Germinal center (tissue), 1 donor: Measurements from ENCODE around the gene CCDC148.

Experiments used
- DNase-seq: peaks from one replicate; pipeline ENCODE4 v3.0.0; 2012; ENCODE audit warnings: mixed read lengths, low spot score

Gene CCDC148

DNA sequence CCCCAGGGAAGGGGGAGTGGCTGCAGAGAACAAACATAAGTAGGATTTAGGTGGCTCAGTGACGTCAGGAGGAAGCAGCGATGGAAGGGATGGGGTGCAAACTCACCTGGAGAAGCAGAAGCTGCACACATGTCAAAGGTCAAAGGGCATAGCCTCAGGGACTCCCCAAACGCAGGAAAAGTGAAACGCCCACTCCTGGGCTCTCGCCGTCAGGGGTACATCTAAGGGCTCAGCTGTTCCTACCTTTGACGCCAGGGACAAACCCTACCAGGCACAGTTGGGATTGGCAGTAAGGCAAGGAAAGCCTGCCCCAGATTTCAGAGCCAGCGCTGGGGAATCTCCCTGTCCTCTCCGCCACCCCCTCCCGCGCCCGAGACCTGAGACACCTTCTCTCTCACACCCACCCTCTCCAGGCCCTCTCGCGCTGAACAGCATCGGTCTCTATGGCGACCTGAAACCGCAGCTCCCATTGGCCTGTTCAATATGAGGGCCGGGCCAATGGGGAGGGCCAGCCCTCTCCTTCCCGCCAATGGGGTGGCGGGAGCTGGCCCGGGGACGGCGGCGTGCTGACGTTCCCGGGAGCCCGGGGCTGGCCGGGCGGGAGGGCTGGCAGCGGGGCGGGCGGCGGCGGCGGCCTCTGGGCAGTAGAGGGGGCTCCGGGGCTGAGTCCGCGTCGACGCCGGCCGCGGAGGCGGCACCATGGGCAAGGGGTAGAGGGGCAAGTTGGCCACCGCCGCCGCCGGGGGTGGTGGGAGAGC lies at the start of gene CCDC148, which contains the start of gene PKP4:
Gene CCDC148 (minus strand): TSS at position 445 of the 758 bp plus-strand sequence. CDS start 314 bp downstream, at position 131.
Gene PKP4 (plus strand): TSS at position 644 of the 758 bp plus-strand sequence. CDS start 76,233 bp downstream, outside the sequence.
- peak; percentile 95 for DNase-seq

DNA sequence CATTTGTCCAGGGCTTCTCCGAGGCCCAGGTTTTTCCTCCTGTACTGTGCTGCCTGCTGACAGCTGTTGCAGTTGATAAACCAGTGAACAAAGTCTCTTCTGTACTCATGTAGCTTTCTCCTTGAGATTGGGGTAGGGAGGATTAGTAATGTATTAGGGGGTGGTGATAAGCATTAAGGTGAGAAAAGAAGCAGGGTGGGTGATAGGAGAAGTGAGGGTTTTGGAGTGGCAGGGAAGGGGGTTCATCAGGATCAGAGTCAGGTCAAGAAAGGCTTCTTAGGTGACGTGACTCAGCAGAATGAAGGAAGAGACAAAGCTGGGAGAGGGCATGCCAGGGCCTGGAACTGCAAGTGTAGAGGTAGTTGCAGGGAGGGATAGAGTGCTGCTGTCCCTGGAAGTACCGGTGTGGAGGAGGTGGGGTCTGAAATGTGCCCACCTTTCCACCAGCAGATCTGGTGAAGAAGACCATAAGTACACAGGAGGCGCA lies 48.9 kb upstream of the CCDC148 start:
- no peak for DNase-seq

DNA sequence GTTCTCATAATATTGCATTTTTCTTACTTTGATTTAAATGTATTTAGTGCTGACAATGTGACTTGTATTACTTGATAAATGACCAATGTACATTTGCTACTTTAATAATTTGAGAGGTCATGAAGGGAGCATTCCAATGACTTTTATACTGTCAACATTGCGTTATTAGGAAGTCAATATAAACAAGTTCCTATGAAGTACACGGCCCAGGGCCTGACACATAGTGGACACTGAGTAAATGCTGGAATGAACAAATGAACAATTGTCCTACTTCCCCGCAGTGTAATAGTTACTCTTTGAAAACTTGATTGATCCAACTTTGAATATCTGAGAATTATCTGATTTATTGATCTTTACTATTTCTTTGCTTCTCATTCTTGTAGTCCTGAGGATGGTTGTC lies 47.5 kb upstream of the CCDC148 start:
- DNase-seq = no peak

DNA sequence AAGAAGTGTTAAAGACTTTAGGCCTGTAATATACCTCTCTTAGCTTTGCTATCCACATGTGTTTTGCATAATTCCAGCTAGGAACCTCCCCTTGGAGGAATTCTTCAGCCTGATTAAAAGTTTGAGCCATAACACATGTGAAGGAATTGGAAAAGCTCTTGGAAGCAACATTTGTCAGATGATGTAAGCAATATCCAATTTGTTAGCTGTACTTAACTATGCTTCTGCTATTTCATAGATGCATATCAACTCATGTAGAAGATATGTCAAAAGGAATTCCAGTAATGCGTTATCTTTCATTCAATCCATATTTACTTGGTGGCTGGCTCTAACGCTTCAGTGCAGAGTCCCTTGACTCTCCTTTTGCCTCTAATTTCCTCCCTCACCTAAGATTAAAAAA lies 46.4 kb upstream of the CCDC148 start:
- no peak for DNase-seq

DNA sequence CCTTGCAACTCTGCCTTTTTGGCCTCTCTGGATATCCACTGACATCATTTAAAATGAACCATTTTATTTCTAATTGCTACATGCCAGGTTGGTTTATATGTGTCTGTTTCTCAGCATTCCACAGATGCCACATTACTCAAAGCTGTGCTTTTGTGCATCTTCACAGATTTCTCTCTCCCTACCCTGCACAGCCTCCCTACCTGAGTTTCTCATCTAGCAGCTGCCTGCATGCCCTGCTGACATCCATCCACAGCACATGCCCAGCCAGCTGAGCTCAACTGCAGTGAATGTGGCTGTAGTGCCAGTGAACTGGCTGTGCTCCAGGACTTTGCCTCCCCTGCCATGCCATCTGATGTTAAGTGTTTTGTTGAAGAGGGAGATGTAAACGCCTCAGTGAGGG lies 44.7 kb upstream of the CCDC148 start:
- DNase-seq = no peak

DNA sequence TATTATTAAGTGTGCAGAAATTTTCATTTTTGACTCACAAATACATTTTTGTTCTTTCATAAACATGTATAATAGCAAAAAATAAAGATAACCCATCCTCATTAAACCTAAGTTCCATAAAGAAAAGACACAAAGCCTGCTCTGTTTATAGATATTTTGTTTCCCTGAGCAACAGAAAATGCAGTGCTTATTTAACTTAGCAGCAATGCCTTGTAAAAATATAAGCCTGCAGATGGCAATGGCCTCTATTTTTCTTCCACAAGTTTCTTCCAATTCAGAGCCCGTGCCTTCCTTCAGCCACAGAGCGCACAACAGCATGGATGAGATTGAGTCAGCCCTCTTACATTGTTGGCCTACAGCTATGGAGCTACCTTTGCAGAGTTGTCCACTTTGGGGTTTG lies 43.8 kb upstream of the CCDC148 start:
- no peak for DNase-seq

DNA sequence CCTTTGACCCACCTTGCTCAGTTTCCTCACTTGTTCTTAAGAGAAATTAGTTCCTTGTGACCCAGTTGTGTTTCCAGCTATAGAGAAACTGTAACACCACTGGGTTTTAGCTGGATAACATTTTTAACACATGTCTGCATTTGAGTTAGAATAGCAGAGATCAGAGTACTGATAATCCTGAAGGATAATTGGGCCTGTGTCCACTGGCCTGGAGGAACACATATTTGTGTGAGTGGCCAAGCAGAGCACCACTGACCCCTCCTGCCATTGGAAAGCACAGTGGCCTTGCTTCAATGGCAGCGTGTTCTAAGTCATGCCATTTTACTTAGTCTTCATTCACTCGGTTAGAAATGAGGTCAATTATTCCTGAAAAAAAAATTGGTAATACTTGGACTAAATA lies 42.8 kb upstream of the CCDC148 start:
- no peak for DNase-seq

DNA sequence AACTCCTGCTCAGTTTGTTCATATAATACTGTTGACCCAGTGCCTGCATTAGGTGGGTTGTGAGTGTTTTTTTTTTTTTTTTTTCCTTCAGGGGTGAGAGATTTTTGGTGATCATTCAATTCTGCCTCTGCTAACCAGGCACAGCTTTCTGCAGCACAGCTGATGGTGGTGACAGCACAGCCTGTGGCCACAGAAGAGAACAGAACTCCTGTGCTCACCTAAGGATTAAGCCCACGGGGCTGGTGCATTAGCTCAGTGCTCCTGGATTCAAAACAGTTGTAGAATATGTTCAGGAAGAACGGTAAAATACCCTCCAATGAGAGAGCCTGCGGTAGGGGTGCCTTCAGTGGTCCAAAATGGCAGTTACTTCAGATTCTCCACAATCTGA lies 42.2 kb upstream of the CCDC148 start:
- no peak for DNase-seq

DNA sequence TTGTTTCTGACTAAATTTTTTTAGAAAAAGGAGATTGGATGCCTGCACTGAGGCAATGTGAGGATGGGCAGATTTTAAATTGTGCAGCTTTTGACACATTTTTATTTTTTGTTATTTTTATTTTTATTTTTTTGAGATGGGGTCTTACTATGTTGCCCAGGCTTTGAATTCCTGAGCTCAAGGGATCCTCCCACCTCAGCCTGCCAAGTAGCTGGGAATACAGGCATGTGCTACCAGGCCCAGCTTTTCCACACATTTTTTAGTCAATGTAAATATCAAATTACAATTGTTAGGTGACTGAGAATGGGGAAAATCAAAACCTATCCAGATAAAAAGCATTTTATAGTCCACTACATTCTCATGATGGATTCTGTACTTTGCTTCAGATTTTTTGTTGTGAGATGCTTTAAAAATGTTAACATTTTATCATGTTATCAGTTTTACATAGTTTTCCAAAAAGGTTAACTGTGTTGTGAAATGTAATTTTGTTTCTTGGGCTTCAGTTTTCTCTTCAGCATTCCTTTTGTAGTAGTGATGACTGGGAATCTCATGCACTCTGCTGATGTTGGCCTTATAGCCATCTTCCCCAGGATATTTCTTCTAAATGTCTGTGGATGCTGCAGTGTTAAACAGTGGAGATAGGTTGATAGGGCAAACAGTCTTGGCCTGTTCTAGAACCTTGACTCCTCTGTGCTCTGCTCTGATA lies 41.6 kb upstream of the CCDC148 start:
- no peak for DNase-seq

DNA sequence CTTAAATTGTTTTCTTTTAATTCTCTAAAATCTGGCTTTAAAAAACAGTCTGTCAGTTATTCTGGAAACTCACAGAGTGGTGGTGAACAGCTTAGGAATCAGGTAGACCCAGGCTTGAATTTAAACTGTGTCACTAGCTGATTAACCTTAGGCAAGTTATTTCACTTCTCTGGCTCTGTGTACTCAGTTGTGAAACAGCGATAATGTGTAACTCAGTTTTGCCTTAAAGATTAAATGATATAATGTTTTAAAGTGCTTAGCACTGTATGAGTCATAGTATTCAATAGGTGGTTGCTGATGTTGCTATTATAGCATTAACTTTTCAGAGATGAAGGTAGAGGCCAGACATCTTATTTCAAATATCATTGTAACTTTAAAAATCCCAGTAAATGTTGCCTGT lies 40.9 kb upstream of the CCDC148 start:
- no peak for DNase-seq

DNA sequence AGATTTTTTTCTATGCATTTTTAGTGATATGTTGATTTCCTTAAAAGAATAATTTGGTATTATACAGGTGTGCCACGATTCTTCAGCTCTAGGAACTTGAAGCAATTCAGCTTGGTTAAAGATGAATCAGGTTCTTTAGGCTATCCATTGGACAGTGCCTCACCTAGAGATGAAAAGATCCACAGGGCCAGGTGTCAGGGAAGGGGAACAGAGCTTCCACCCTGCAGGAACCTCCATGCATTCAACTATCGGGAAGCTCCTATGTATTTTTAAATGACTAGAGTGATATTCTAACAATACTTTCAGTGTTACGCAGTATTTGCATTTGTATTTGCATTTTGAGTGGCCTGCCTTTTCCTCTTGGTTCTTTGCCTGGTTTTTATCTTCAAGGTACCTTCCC lies 40.4 kb upstream of the CCDC148 start:
- DNase-seq = no peak

DNA sequence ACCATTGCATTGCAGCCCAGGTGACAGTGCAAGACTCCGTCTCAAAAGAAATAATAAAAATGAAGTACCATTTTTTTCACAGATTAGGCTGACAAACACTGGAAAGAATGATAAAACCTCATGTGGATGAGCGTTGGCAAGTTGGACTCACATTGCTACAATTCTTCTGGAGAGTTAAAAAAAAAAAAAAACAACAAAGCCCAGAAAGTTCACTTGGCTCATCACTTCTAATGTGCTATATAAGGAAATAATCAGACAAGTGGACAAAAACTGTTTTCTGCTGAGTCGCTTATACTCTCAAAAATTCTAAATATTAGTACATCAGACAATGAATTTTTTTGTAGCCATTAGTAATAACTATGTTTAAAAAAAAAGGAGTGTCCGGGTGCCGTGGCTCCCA lies 38.6 kb upstream of the CCDC148 start:
- no peak for DNase-seq

DNA sequence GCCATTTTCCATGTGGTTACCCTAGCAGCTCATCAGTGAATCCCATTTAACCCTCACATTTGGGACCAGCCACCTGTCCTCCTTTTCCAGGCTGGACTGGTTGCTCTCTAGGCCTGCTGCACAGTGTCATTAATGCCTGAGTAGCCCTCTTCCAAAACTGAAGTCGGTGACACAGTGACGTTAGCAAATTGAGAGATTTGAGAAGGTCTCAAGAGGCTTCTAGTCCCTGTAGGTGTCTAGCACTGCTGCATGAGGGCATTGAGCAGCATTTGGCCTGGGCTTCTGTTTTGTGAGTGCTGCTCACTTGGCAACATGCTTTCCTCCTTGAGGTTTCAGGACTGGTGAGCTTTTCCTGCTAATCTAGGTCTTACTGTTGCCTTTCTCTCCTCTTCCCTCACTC lies 36.9 kb upstream of the CCDC148 start:
- no peak for DNase-seq

DNA sequence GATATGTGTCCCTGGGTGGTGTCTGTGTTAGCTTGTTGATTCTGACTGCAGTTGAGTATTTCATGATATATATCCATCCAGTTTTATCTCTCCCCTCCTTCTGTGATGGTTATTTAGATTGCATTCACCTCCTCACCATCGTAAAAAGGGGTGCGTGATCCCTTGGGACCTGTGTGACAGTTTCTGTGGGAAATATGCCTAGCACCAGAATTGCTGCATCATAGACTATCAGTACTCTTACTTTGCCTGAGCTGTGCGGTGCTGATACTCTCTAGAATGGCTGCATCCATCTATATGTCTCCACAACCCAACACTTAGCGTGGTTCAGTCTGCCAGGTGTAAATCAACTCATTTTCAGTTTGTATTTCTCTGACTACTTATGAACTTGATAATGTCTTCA lies 34.5 kb upstream of the CCDC148 start:
- DNase-seq = no peak

DNA sequence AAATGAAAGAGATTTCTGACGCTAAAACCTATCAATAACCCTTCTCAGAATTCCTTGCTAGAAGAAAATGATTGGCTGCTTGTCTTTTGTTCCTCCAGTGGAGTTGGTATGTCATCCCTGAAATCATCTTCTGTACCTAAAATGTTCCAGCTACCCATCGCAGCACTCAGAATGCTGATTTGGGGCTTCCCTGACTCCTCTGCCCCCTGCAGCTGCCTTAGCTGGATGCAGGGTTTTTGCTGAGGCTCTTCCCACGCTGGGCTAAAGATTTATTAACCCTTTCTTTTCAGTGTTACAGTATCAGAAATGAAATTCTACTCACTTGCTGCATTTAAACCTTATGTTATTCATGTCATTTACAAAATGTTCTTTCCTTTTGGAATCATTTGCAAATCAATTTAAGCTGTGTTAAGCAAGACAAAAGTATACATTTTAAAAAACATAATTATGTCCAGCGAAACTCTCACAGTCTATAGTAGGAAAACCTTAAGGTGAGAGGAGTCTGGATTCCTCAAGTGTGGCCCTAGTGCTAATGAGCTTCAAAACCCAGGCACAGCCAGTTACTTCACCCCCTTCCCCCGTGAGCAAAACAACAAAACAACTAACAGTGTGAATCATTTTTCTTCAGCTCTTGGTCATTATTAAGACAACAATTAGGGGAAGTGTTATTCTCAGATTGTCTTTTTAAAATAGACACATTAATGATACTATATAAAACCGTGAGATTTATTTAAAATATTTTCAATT lies 33.0 kb upstream of the CCDC148 start:
- no peak for DNase-seq

DNA sequence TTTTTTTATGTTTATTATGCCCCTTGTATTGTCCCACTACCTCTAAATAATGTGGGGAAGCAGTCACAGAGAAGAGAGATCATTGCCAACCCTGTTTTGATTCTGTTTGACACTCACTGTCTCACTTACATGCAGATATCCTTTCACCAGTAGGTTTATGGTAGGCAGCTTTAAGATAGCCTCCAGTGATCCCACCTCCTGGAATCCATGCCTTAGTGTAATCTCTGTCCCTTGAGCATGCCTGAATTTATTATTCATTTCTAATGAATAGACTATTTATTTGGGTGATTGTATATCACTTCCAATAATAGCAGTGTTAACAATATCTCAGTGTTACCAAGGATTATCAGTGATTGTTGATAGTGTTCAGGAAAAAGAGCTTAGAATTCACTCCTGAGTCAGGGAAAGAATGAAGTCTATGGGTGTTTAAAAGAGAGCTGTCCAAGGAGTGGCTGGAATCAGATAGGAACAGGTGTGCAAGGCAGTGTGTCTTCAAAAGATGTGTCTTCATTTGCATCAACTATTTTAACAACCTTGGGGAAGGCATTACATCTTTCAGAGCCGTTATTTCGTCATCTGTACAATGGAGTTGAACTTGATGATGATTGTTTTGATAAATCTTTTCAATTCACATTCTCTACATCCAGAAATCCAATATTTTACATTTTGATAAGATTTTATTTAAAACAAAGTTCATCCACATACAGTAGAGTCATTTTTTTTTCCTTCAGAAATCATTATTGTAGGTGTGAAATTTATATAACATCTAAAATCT lies 32.1 kb upstream of the CCDC148 start:
- no peak for DNase-seq

DNA sequence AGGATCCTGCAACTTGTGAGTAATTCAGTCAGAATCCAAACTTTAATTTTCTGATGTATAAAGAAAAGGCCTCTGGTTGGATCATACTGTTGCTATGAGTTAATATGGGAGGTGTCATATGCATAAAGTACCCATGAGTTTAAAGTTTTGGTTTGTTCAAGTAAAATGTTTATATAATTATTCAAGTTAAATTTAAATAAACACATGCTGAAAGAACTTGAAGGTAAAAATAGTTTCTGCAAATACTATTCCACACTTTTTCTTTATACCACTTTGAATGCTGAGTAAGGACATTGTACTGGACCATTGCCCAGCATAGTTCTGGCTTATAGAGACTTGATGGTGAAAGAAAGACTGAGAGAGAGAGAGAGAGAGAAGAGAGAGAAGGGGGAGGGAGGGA lies 30.9 kb upstream of the CCDC148 start:
- no peak for DNase-seq

DNA sequence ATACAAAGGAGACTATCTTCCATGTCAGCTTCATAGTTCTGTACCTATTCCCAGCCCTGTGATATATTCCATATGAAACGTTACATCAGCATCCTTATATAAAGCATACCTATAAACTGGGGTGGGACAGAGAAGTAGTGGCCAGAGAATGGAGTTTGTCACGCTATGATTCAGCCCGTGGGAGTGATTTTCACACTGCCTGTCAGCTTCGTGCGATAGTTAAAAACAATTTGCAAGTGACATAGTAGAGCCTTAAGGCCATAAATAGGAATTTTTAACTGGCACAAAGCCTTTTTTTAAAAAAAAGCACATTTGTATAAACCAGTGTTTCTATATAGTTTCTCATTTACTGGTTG lies 30.4 kb upstream of the CCDC148 start:
- DNase-seq = no peak

DNA sequence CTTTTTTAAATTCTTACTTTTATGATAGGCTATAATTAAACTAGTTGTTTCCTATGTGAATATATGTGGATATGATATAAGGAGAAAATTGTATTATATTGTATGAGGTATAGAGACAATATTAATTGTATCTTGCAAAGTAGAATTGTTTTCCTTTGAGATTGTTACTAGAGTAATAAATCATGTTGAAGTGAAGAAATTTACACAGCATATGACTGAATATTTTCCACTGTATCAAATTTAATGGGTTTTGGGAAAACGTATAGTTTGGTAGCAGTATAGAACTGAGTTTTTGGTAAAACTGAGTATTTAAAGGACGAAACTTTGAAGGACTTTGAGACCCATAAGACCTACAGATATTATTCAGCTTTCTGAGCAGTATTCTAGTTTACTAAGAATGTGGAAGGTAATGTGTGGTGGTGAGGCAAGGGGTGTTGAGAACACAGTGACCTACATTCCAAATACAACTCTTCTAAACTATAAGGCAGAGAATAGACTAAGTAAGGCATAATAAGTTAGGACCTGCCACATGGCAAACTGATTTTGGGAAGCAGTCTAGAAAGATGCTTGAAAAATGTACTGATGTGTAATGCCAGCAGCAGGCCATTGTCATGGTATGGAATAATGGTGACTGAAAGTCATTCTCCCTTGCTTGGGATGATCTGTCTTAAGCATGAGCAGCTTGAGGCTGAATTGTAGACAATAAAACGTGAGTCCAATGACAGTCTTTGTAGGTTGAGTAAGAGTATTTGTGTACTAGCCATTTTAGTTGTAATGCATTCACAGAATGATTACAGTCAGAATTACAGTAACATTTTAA lies 29.8 kb upstream of the CCDC148 start:
- no peak for DNase-seq

DNA sequence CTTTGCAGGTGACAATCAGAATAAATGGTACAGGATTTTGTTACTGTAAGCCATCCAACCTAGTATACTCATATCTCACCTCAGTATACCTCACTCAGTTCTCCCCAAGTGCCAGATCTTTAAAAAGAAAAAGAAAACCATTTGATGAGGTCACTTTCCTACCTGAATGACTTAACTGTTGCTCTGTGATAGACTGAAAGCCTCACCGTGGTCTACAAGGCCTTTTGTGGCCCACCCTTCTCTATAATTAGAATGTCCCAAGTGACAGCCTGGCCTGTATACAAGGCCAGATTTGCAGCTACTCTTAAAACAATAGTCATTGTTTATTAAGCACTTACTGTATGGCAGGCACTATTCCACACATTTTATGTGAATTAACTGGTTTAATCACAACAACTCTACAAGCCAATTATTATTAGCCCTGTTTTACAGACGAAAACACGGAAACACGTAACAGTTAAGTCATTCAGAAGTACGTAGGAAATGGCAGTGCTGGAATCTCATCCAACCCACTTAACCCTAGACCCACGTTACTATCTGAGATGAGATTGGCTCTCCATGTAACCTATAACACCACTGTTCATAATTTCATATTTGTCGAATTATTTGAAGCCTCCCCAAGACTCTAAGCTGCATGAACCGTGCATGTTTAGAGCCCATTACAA lies 28.5 kb upstream of the CCDC148 start:
- DNase-seq = no peak

DNA sequence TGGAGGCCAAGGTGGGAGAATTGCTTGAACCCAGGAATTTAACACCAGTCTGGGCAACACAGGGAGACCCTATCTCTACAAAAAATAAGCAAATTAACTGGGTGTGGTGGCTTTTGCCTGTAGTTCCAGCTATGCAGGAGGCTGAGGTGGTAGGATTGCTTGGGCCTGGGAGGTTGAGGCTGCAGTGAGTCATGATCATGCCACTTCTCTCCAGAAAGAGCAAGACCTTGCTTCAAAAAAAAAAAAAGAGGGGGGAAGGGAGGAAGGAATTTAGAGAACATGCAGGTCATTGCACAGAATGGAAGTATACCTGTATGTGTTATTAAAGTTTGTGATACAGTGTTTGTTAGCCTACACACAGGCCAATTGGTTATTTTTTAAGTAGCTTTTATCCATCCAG lies 26.0 kb upstream of the CCDC148 start:
- no peak for DNase-seq
